Erythroblast (primary cell): ENCODE results near the gene PIK3CA.

Source experiments
- GATA1 ChIP-seq: IDR thresholded peaks from 2 replicates; pipeline ENCODE4 v1.6.1; 2011; ENCODE audit warnings: low read depth, mild to moderate bottlenecking, control low read depth, low read length, moderate library complexity
- POLR2A ChIP-seq: IDR thresholded peaks from 2 replicates; pipeline ENCODE4 v1.6.1; 2011; ENCODE audit warnings: mild to moderate bottlenecking, low read length

DNA sequence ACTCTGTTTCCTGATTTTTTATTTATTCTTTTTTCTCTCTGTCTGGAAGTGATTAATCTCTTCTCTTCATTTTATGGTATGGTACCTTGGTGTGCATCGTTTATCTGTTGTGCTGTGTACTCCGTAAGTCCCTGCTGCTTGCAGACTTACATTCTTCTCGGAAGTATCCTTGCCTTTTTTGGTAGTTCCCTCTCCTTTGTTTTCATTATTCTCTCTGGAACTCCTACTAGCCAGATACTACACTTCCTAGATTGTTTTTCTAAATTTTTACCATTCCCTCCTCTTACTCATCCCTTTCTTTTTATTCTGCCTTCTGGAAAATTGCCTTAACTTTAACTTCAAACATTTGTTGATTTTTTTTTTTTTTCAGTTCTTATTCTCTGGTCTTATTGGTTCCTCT is 27.2 kb downstream of the PIK3CA start:
- TF ChIP-seq POLR2A (no peak), GATA1 (no peak)
